HG03025 (cell line): Measurements from ENCODE around the gene SPRR2D.
"Not testable (repeated sequence)": the region's sequence is repeated elsewhere in the genome, so short reads cannot be mapped to it uniquely, and the experiment has no call there.

ENCODE experiments used
- ATAC-seq: cut with Tn5 transposase; IDR thresholded peaks from one replicate; pipeline ENCODE4 v1.9.1; 2021; ENCODE audit warnings: mild to moderate bottlenecking, moderate library complexity; ENCODE audit not compliant: unreplicated experiment, low FRiP score

Gene SPRR2D

DNA sequence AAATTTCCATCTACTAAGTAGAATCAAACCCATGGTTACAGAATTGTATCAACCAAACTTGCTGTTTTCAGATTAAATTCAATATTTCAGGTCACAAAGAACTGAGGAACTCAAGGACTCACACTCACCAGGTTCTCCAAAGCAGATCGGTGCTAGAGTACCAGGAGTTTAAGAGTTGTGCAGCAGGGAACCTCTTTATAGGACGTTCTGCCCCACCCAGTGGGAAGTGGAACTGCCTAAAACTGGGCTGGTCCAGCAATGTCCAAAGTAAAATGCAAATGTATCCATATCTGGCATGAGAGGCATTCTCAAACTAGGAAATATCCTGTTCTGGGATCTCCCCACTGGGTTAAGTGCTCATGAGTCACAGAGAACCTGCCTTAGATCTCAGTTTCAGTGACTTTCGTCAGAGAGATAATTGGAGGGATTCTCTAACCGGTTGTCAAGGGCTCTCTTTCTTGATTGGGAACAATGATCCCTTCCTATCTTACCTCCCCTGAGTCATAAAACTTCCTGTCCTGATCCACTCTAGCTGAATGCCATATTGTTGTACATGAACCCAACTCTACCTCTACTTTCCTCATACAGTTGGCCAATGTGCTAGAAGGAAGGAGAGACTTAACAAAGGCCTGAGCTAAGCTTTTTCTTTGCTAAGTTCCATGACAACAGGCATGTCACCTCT lies at the start of gene SPRR2D:
SPRR2D (minus strand) TSS at position 171 of the 682 bp plus-strand sequence. CDS start 774 bp downstream, outside the sequence.
- no peak for ATAC-seq

DNA sequence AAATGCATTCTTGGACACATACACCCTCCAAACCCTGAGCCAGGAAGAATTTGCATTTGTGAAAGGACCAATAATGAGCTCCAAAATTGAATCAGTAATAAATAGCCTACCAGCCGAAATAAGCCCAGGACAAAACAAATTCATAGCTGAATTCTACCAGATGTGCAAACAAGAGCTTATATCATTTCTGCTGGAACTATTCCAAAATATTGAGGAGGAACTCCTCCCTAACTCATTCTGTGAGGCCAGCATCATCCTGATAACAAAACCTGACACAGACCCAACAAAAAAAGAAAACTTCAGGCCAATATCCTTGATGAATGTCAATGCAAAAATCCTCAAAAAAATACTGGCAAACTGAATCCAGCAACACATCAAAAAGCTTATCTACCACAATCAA lies 46.7 kb upstream of the SPRR2D start:
- ATAC-seq, result no peak

DNA sequence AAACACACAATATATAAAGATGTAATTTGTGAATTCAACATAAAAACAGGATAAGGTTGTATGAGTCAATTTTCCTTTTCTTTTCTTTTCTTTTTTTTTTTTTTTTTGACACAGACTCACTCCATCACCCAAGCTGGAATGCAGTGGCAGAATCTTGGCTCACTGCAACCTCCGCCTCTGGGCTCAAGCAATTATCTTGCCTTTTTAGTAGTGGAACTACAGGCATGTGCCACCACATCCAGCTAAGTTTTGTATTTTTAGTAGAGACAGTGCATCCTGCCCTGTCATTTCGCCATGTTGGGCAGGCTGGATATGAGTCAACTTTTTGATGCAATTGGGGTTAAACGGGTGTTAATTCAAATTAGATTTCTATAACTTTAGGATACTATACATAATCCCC lies 40.8 kb upstream of the SPRR2D start:
- no peak for ATAC-seq

DNA sequence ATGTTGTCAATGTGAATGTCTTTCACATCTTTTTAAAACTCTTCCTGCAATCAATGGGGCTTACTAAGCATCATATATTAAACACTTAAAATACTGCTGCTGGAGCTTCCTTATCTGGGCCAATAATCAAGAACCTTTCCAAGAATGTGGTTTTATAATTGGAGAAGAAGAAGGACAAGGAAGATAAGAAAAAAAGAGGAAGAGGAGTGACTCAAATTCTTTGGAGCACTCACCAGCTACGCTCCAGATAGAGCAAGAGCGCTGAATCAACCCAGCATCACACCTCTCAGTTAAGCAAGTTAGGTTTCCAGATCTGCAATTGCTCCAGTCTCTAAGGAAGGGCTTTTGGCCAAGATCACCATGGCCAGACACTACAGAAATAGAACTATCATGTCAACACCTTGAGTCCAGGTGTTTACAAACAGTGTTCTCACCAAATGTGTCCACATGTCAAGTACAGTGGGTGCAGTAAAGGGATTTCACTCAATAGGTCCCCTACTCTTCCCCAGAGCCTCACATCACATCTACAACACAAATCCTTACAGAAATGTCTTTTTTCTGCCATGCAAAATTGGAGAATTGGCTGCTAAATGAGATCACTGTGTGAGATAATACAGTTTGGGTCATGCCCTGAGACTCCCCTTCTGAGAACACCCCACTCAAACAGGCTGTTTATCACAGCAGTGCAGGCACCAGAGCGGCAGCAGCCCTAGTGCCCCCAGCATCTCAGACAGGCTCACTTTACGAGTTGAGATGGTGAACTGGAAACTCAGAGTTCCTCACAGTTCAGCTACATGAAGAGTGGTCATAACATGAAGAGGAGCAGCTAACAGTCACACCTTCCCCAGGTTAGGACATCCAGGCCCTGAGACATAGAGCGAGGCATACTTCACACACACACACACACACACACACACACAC lies 32.1 kb upstream of the SPRR2D start:
- no peak for ATAC-seq

DNA sequence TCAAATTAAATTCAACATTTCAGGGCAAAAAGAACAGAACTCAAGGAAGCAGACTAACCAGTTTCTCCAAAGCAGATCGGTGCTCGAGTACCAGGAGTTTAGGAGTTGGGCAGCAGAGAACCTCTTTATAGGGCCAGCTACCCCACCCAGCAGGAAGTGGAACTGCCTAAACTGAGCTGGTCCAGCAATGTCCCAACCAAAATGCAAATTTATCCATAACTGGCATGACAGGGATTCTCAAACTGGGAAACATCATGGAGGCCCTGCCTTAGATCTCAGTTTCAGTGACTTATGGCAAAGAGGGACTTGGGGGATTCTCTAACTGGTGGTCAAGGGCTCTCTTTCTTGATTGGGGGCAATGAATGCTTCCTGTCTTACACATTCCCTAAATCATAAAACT lies 30.6 kb upstream of the SPRR2D start, which contains the start of gene SPRR2B:
SPRR2B (minus strand) TSS at position 101 of the 400 bp plus-strand sequence. CDS start 772 bp downstream, outside the sequence.
- no peak for ATAC-seq

DNA sequence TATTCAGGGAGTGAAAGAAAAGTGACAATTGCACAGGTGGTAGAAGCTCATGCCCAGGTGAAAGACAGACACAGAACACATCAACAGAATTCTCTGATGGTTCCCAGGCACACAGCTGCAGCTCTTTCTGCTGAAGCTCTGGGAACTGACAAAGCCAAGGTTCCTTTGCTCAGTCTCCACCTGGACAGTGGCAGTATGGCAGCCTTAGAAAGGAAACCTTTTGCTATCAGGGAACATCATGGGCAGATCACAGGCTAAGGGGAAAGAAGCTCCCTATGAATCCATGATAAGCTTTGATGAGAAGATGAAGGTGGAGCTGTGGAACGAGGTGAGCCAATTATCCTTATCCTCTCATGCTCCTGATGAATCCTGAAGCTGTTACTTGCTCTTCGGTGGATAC lies 29.3 kb upstream of the SPRR2D start:
- ATAC-seq, result no peak

DNA sequence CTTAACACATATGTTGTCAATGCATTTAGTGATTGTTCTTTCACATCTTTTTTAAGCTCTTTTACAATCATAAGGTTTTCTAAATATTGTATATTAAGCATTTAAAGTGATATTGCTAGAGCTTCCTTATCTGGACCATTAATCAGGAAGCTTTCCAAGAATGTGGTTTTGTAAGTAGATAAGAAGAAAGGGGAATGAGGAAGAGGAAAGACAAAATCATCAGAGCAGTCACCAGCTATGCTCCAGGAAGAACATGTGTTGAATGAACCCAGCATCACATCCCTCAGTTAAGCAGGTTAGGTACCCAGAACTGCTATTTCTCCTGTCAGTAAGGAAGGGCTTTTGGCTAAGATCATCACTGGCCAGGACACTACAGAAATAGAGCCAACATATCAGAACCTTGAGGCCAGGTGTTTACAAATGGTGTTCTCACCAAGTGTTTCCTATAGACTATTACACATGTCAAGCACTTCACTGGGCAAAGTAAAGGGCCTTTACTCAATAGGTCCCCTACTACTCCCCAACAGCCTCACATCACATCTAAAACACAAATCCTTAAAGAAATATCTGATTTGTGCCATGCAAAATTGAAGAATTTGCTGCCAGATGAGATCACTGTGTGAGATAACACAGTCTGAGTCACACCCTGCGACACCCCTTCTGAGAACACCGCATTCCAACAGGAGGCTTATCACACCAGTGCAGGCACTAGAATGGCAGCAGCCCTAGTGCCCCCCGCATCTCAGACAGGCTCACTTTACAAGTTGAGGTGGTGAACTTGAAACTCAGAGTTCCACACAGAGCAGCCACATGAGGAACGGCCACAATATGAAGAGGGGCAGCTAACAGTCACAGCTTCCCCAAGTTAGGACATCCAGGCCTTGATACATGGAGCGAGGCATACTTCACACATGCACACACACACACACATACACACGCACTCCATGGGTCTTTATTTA lies 18.2 kb upstream of the SPRR2D start:
- no peak for ATAC-seq

DNA sequence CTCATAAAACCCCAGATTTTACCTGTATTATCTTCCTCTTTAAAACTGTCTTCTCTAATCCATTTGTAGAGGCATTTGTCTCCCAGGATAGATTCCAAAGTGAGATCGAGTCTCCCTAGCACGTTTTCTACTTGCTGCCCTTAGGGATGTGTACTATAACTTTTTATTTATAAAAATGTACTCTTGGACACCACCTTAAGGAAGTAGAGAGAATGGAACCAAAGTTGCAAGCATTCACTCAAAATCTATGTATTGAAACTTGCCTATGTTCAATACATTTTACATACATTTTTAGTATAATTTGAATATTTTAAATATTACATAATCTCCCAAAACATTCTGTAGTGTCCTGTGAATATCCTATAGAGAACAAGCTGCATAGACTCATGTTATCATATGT lies 17.2 kb upstream of the SPRR2D start:
- ATAC-seq, result no peak

DNA sequence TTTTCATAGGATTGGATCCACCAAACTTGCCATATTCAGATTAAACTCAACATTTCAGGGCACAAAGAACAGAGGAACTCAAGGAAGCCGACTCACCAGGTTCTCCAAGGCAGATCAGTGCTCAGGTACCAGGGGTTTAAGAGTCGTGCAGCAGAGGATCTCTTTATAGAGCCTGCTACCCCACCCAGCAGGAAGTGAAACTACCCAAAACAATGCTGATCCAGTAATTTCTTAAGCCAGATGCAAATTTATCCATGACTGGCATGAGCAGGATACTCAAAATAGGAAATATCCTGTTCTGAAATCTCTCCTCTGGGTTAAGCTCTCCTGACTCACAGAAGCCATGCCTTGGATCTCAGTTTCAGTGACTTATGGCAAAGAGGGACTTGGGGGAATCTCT lies 16.5 kb upstream of the SPRR2D start, which contains the start of gene SPRR2A:
SPRR2A (minus strand) TSS at position 138 of the 400 bp plus-strand sequence. CDS start 777 bp downstream, outside the sequence.
- no peak for ATAC-seq

DNA sequence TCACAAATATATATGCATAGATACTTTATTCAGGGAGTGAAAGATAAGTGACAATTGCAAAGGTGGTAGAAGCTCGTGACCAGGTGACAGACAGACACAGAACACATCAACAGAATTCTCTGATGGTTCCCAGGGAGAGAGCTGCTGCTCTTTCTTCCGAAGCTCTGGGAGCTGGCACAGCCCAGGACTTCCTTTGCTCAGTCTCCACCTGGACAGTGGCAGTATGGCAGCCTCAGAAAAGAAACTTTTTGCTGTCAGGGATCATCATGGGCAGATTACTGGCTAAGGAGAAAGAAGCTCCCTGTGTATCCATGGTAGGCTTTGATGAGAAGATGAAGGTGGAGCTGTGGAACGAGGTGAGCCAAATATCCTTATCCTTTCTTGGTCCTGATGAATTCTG lies 15.2 kb upstream of the SPRR2D start:
- not testable (repeated sequence) for ATAC-seq

DNA sequence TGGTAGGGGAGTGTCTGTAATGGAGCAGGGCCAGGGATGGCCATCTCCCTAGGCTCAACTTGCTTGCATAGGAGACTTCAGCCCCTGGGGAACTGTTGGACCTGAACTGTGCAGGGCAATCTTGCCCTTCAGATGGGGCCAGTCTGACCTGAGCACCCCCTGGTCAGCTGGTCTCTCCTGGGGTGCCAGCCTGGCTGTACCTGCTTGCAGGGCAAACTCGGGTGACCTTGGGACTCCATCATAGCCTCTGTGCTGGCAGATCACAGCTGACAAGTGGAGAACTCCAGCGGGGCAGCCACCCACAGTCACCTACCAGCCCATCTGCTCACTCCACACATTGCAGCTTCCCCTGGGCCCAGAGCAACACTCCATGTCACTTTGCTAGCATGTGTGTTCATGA lies 8.3 kb upstream of the SPRR2D start:
- no peak for ATAC-seq

DNA sequence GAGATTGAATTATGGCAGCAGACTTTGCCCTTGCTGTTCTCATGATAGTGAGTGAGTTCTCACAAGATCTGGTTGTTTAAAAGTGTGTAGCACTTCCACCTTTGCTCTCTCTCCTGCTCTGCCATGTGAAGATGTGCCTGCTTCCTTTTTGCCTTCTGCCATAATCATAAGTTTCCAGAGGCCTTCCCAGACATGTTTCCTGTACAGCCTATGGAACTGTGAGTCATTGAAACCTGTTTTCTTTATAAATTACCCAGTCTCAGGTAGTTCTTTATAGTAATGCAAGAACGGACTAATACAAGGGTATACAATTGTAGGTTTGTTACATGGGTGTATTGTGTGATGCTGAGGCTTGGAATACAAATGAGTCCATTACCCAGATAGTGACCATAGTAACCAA lies 5.7 kb downstream of the SPRR2D start:
- no peak for ATAC-seq

DNA sequence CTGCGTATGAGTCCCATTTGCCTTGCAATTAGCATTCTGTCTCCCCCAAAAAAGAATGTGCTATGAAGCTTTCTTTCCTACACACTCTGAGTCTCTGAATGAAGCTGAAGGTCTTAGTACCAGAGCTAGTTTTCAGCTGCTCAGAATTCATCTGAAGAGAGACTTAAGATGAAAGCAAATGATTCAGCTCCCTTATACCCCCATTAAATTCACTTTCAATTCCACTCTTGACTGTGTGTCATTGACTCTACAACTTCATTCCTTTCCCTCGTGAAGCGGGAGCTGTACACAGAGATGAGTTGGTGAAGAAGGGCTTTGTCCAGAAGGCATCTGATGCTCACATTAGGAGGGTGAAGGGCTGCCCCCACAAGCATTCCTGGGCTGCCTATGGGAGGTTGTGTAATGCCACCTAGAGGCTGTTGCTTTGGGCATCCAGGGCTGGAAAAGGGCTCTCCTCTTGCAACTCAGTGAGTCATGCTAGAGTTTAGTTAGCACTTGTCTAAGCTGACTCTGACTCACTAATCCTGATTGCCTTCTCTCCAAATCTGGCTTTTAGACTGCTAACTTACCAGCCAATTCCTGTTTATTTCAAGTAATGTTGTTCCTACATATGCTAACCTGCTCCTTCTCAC lies 8.1 kb downstream of the SPRR2D start:
- ATAC-seq, result no peak

DNA sequence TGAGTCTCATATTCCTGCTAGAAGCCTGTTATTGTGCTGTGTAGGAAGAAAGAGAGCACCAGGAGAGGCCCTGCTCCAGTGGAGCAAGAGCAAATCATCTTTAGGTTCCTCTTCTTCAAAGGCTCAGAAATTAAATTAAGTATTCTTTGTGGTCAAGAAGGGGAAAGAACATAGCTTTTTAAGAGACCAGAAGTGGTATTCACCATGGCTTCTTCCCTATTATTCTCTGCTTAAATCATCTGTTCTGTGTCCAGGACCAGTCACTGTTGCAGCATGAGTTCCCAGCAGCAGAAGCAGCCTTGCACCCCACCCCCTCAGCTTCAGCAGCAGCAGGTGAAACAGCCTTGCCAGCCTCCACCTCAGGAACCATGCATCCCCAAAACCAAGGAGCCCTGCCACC lies 8.8 kb downstream of the SPRR2D start:
- no peak for ATAC-seq

DNA sequence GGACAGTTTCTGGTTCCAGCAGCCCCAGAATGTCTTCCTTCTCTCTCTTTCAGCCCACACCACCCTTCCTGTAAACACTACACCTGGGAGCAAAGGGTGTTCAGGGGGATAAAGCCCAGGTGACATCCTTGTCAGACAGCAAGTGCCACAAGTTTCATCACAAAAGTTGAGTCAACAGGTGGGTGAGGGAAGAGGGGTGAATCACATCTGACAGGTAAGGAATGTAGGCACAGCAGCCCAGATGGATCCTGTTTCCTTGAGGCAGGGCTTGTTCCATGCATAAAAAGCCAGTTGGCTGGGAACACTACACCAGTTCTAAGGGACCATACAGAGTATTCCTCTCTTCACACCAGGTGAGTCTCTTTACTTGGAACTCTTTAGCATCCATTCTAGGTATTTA lies 10.0 kb downstream of the SPRR2D start, which contains the start of gene SPRR1B:
SPRR1B (plus strand) TSS at position 309 of the 400 bp plus-strand sequence. CDS start 1,143 bp downstream, outside the sequence.
- ATAC-seq, result no peak

DNA sequence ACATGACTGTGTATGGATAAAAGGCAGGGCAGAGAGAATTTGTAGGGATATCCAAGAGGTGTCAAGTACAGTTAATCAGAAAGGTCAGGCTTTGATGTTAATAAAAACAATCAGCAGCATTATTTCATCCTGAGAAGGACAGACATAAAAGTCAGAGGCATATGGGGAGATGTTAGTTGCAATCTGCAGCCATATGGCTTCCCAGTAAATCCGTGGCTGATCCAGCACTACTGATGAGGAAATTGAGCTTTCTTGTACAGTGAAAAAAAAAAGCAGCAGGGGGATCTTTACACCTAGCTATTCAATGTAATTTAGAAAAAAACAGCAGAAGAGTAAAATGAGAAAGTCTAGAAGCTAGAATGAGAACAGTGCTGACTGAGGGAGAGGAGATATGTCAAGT lies 12.2 kb downstream of the SPRR2D start:
- ATAC-seq, result no peak

DNA sequence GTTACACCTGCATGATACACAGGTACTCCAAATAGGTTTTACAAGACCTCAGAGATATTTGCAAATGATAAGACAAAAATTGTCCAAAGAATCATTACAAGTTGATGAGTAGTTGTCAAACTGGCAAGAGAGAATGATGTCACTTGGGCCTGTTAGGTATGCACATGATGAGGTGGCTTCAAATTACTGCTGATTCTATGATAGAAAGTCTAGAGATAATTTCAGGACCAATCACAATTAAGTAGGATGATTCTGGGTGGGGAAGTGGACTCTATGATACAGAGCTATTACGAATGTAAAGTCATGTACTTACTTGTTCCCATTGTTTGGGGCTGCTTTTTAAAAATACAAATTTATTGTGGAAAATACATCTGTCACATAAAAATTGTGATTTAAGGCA lies 15.1 kb downstream of the SPRR2D start:
- ATAC-seq, result no peak

DNA sequence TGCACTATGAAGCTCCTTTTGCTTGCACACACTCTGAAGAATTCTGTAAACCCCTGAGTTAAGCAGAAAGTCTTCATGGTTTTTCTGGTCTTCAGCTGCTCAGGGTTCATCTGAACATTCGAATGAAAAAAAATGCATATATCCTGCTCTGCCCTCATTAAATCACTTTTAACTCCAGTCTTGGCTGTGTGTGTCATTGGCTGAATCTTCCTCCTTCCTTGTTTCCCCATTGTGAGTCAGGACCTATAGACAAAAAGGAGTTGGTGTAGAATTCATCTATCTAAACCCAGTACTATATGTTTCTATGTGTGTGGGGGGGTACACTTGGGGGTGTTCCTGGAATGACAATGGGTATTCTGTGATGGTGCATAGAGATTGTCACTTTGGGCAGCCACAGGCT lies 16.5 kb downstream of the SPRR2D start:
- no peak for ATAC-seq

DNA sequence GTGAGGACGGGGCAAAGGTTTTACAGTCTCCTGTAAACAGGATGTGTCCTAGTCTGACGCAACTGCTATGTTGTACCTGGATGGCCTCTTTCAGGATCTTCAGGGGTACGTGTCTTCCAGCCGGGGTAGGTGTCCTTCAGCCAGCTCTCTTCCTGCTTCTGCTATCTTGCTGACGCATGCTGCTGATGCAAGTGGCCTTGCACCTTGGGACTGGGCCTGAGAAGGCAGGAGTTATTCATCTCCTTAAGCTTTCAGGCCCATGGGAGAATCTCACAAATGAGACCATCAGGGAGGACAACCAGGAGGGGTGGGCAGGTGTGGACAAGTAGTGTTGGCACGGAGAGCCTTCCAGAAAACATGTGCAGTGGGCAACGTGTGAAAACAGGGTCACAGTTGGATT lies 17.8 kb downstream of the SPRR2D start:
- ATAC-seq, result no peak

DNA sequence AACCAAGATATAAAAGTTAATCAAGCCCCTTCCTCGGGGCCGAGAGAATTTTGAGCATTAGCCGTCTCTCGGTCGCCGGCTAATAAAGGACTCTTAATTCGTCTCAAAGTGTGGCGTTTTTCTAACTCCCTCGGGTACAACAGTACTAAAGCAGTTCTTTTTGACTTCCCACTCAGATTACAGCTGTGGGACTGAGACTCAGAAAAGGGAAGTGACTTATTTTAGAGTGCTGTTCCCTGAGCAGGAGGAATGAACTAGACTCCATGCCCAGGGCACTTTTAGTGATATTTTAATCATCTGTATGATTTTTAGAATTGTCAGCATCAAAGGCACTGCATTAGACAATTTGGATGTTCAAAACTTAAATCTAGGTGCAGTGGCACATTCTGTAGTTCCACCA lies 18.6 kb downstream of the SPRR2D start:
- ATAC-seq, result not testable (repeated sequence)
